ENCODE data around the gene PTK6.

The PTK6 gene

DNA sequence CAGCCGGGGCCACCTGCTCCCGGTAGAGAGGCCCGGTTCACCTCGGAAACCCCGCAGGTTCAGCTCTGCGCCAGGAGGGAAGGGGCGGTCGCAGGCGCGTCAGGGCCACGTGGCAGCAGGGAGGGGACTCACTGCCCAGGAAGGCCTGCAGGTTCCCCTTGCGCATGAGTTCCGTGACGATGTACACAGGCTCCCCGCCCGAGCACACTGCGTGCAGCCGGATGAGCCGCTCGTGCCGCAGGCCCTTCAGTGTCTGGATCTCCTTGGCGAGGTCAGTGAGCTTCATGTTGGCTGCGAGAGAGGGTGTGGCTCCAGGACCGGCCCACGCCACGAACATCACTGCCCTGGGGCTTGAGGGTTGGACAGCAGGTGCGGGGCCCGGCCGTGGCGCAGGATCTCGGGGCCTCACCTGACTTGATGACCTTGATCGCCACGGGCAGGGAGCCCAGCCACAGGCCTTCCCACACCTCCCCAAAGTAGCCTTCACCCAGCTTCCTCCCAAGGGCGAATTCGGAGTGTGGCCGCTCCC is 4.9 kb upstream of the PTK6 start:
- no peak for DNase-seq

DNA sequence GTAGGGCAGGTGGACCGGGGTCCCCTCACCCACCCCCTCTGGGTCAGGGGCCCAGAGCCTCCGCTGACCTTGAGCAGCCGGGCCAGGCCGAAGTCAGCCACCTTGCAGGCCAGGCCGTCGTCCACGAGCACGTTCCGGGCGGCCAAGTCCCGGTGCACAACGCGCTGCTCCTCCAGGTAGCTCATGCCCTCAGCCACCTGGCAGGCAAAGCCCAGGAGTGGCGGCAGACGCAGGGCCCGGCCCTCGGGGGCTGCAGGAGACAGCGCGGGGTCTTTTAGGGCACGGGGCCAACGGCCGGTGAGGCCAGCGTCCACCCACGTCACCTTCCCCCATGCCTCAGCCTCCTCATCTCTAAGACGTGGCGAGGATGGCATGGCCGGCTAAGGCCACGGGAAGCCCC is 4.2 kb upstream of the PTK6 start:
- DNase-seq, result no peak

DNA sequence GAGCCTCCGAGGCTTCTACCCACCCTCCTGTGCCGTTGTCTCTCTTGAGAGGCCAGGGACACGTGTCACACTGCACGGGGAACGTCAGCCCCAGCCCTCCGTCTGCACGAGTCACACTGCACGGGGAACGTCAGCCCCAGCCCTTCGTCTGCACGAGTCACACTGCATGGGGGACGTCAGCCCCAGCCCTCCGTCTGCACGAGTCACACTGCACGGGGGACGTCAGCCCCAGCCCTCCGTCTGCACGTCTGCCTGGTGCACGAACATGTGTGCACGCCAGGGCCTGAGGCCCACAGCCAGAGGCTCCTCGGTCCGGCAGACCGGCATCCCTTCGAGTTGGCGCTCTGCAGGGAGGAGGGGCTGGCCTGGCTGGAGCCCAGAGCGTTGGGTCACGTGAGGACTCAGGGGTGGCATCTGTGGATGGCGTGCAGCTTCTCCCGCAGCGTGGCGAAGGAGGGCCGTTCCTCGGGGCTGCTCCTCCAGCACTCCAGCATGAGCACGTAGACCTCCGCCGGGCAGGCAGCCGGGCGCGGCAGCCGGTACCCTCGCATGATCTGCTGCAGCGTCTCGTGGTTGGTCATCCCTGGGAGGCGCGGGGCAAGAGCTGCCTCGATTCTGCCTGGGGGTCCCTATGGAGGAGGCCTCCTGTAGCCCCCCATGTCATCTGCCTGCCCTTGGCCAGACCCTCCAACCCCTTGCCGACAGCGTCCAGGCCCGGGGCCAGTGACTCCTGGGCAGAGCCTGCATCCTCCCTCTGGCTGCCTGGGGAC is 3.4 kb upstream of the PTK6 start:
- DNase-seq, result no peak

DNA sequence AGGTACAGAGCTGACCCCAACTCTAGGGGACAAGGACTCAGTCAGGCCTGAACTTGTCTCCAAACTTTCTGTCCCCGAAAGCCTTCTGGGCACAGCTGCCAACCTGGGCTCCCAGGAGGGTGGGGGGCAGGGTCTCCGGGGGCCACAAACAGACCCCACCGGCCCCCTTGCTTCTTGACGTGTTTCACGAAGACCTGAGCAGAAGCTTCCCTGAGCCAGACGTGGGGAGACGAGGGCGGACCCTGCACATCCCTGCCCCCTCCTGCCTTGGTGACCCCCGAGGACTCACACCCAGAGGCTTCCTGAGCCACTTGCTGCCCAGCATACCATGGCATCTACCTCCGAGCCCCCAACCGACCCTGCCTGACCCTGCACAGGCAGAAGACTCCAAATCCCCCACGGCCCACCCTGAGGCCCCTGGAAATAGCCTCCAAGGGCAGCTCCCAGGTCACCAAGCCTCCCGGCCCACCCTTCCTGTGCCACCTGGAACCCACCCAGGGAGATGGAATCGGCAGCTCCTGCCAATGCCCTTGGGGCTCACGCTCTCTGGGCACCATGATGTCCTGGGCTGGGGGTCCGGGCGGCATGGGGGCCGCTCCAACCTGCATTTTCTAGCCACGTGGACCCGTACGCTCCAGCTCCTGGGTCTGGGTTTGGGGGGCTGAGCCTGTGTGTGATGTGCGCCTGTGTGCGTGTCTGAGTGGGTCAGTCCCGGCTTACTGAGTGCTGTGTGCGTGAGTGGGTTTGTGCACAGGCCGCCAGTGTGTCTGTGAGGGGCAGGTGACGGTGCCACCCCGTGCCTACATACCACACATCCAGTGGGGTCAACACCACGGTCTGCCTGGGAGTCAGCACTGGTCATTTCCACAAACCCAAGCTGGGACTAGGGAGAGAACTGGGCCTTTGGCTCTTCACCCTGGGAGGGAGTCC is 2.5 kb upstream of the PTK6 start:
- no peak for DNase-seq

DNA sequence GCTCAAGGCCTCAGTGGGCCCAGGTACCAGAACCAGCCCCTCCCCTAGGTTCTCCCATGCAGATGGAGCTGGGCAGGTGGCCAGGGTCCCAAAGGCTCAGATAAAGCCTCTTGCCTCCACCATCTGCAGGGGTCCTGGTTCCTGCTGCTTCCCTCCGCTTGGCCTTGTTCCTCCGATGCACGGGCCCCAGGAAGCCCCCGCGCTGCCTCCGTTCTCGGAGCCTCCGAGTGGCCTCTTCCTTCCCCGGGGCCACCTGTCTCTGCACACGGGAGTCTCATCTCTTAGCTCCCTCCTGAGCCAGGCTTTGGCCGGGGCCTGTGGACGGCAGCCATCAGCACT is 1.9 kb upstream of the PTK6 start:
- no peak for DNase-seq

DNA sequence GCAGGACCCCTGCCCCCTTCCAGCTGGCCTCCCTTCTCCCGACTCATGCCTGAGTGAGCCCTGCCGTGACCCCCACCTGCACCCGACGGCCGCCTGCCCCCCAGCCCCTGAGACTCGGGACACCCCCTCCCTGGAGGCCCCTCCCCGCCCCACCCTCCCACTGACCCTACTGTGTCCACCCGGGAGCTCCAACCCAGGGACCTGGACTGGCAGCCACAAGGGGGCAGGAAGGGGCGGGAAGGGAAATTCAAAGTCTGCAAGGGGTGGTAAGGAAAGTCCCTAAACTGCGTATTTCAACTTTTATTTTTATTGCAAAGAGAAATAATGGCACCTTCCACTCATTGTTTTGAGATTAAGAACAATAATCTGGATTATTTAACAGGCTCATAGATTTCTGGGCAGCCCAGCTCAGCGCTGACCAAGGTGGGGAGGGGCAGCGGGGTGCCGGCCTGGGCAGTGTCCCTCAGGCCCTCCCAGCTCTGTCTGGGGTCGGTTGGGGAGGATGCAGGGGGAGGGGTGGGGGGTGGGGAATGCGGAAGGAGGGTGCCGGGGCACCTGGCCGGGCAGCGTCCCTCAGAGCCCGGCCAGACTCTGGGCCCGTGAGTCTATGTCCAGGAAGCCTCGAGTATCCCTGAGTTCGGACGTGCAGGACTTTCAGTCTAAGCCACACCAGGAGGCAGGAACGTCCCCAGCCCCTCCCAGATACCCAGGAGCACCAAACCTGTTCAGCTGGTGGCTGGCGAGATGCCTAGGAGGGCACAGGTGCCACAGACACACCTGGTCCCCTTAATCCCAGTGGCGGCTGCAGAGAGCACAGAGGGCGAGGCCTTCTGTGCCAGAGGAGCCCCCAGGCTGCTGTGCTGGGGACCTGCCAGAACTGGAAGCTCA is 1.3 kb upstream of the PTK6 start:
- DNase-seq, result no peak

DNA sequence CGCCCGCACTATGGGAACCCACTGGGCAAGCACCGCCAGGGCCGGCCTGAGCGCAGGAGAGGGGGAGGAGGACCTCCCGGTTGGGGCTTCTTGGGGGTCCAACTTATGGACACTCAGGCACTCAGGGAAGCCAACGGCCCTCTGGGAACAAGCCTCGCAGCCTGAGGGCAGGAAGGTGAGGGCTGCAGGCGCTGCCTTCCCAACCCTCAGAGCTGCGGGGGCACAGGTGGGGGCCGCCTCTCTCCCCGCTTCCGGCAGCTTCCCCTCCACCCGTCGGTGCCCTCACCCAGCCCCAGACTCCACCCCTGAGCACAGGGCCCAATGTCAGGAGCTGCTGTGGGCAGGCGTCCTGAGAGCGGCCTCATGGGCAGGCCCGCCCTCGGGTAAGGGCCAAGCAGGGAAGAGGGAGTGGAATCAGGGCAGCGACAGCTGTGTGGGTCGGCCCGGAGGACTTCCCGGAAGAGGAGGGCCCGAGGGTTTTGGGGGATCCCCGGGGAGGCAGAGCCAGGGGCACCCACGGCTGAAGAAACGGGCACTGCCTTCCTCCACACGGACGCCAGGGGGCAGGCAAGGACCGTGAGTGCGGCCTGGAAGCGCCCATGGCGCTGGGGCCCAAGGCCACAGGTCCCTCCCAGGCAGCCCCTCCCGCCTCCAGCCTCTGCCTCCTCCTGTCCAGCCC is 488 bp upstream of the PTK6 start:
- DNase-seq, result peak; percentile 84

DNA sequence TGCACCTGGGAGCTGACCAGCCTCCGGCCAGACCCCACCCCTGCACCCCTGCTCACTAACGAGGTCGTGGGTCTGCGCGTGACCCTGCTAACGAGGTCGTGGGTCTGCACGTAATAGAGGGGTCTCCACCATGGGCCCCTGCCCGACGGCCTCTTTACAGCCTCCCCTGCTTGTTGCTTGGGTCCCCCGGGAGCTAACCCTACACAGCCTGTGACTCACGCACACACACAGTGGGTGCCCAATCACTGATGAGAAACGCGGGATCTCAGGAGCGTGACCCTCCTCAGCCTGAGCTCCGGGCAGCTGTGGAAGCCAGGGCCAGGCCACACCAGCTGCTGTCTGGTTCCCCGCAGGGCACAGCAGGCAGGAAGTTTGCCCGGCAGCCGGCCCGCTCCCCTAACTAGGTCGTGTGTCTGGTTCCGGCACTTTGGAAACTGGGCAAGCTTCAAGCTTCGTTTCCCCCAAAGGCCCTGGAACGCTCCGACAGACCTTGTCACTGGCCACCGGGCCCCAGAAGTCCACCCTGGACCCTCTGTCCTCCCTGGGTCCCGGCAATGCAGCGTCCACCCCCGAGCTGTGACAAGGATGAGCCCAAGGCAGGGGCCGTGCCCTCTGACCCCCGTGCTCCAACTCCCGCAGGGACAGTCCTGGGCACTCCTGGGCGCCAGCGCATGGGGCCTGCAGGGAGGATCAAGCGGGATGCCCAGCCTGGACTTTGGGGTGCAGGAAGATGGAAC is 767 bp downstream of the PTK6 start:
- DNase-seq, result no peak

DNA sequence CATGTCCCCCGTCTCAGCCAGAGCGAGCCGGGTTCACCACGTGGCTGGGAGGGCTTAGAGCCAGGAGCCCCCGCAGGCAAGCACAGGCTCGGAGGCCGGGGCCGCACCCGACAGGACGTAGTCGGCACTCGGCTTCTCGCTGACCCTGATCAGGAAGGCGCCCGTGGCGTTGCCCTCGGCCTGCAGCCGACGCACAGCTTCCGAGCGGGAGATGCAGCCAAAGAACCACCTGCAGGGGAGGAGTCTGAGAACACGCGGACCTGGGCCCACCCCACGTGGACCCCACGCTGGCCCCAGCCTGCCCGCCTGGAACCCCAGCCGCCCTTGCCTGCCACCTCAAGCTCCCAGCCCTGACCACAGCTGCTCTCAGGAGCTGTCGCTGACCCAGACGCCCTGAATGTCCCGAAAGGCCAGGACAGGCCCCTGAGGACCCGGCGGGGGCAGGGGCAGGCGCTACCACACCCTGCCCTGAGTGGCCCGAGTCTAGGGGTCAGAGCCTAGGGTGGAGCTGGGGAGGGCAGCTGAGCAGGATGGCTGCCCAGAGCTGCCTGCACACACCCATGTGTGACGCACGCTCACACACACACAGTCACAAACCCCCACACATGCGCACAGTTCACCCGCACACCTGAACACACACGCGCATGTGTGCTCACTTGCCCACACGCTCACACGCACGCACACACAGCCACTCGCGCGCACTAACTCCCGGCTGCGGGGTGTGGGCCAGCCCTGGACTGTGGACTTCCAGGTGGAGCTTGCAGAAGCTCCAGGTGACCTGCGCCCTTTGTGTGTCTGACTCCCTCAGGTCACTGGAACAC is 2.1 kb downstream of the PTK6 start:
- DNase-seq, result no peak

DNA sequence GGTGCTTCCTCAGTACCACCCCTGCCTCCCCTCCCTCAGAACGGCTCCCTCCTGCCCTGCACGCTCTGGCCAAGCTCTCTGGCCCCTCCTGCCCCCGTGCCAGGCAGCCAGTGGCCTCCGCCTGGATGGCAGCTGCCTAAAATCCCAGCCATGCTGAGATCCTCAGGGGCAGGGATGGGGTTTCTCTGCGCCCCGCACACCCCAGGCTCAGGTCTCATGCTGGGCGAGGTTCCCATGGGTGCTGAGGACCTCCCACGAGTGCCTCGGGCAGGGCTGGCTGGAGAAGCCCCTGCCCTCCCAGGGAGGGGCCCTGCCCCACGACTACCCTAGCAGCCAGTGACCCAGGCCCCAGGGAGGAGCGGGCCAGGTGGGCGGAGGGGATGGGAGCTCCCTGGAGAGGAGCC is 2.7 kb downstream of the PTK6 start:
- no peak for DNase-seq

DNA sequence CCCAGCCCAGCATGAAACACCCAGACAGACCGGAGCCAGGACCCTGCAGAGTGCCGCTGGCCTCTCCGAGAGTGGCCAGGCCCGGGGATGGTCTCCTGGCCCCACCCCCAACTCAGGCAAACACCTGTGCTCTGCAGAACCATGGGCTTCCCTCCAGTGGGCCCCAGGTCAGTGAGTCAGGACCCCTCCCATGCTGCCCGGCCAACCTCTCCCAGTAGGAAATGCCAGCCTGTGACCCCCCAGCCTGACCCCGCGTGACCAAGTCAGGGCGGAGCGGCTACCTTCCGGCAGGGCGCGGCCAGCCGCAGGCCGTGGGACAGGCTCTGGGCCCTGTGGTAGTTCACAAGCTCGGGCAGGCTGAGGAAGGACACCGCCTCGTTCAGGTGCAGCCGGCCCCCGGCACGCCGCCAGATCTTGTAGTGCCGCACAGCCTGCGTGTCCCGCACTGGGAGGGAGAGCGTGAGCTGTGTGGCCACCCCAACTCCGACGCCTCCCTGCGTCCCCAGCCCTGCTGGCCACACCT is 3.2 kb downstream of the PTK6 start:
- DNase-seq, result no peak

DNA sequence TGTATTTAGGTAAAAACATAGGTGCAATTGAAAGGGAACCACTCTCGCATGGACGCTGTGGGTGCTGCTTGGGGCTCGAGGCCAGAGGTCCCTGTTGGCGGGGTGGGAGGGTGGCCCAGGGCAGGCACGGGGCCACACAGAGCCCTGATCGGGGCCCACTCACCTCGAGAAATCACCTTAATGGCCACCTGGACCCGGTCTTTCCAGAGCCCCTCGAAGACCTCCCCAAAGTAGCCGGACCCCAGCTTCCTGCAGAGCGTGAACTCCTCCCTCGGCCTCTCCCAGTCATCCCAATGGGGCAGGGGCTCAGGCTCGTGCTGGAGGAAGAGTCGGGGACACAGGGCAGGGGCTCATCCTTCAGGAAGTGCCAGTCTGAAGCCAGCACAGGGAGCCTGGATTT is 3.8 kb downstream of the PTK6 start:
- DNase-seq, result no peak

DNA sequence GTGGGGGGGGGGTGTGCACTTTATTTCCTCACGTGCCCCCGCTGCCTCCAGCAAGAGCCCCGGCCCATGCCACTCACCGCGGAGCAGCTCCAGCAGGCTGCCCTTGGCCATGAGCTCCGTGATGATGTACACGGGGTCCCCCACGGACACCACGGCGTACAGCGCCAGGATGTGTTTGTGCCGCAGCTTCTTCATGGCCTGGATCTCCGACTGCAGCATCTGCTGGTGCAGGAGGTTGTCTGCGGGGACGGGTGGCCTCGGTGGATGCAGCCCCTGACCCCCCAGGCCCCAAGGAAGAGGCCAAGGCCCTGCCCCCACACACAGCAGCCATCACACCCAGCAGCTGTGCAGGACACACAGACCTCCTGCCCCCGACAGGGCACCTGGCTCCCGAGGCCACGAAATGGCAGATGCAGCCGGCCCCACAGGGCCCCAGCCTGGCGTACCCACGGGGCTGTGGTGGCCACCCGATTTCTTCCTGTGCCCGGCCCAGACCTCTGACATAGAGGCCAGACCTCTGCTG is 4.7 kb downstream of the PTK6 start:
- DNase-seq, result no peak

DNA sequence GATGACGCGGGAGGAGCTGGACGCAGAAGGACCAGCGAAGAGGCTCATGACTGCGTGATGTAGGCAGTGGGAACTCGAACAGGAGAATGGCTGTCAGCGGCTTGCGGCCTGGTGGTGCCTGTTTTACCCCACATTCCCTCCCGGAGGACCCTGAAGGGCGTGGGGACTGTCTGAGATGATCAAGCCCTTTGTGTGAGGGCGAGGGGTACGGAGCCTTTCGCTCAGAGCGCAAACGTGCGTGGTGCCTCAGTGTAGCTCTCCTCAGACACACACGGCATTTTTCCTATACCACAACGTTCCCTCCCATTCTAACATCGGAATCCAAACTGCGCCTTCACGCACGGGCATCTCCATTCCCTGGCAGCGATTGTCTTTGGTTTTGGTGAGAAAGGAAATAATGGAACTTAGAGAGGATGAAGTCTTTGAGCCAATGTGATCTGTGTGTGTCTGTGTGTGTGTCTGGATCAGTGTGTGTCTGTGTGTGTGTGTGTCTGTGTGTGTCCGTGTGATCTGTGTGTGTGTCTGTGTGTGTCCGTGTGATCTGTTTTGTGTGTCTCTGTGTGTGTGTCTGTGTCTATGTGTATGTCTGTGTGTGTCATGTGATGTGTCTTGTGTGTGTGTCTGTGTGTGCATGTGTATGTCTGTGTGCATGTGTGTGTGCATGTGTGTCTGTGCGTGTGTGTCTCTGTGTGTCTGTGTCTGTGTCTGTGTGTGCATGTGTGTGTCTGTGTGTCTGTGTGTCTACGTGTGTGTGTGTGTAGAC is 5.3 kb downstream of the PTK6 start:
- no peak for DNase-seq

DNA sequence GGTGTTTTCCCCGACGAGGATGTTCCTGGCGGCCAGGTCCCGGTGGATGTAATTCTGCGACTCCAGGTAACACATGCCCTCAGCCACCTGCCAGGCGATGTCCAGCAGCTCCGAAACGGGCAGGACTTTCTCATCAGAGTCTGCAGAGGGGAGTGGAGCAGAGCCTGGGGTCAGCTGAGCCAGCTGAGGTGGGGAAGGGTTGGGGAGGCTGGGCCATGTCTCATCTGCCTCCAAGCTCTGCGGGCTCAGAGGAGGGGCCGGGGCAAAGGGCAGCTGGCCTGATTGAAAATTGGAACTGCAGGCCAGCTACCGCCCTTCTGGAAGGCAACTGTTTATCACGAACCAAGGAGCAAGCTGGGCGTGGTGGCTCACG is 6.4 kb downstream of the PTK6 start:
- no peak for DNase-seq

DNA sequence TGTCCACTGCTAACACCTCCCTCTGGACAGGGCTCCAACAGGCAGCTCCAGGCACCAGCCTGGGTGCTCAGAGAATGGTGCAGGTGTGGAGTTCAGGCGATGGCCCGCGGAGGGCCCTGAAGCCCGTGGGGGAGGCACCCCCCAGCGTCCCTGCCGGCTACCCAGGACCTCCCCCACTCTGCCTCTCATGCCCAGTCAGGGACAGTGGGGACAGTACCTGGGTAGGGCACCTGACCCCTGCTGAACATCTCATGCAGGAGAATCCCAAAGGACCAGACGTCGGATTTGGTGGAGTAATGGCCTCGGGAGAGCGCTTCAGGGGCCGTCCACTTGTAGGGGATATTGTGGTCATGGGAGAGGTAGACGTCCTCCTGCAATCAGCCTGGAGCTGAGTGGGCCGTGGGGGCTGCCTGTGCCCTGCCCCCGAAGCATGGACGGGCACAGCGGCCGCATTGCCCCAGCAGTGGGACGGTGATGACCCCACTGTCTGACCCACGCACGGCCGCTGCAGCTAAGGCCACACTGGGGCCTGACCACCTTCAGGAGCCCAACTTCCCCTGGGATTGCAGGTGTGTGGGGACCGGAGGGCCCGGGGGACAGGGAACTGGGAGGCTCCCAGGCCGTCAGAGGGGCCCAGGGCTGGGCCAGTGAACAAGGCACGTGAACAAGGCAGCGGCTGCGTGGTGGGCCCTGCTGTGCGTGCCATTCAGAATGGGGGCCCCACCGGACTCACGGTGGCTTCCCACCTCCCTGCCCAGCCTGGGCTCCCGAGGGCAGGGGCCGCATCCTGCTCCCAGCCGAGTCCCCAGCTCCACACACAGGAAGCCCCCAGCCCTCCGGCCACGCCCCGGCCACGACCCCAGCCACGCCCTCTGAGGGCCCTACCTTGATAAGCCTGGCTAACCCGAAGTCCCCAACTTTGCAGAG is 7.1 kb downstream of the PTK6 start:
- no peak for DNase-seq

DNA sequence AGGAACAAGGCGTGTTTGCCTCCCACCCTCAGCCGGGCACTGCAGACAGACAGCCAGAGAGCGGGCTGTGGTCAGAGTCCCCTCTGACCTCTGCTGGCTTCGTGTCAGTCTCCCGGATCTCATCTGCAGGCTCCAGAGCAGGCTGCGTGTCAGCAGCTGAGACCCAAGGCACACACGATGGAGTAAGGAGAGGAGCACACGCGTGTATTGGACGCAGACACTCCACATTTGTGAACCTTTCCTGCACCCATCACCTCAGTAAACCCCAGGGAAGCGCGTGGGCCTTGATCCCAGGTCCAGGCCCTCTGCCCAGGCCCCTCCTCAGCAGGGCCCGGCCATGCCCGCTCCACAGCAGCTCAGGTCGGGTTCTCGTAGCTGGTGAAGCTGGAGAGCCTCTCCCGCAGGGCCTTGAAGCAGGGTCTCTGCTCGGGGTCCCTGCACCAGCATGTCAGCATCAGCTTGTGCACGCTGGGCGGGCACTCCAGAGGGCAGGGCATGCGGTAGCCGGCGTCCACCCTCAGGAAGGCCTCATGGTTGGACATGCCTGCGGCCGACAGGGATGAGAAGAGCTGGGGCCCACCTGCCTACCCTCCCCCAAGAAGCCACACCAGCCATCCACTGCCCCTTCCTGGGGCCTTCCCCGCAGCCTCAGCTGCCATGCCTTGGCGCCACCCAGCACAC is 7.9 kb downstream of the PTK6 start:
- no peak for DNase-seq

DNA sequence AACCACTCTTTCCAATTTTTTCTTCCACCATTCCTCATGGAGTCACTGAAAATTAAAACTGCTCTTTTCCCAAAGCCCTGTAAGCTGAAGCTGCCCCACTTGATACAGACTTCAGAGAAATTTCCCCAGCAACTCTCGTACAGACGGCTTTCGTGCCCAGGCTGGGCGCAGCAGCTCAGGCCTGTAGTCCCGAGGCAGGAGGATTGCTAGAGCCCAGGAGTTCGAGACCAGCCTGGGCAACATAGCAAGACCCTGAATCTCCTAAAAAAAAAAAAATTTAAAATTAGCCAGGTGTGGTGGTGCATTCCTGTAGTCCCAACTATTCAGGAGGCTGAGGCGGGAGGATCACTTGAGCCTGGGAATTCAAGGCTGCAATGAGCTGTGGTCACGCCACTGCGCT is 10.0 kb downstream of the PTK6 start:
- DNase-seq, result no peak

All from KG1 (cell line).